Trophoblast cell (in vitro differentiated cells and primary cell): ENCODE data around the gene GRB2.

Experiments
- DNase-seq, 2 donors: peaks; one replicate each; pipeline ENCODE4 v3.0.0-alpha.2; 2016
- H2AFZ ChIP-seq: 2 replicates; pipeline ENCODE4 v1.6.1; 2013; ENCODE audit warnings: low read length, moderate library complexity, mild to moderate bottlenecking; ENCODE audit not compliant: insufficient read depth, poor library complexity
- H2AK5ac ChIP-seq: 2 replicates; pipeline ENCODE4 v1.6.1; 2013; ENCODE audit warnings: mild to moderate bottlenecking, low read length
- H2BK120ac ChIP-seq: 2 replicates; pipeline ENCODE4 v1.6.1; 2013; ENCODE audit warnings: low read length, mild to moderate bottlenecking, moderate library complexity; ENCODE audit not compliant: insufficient read depth, poor library complexity
- H2BK12ac ChIP-seq: 2 replicates; pipeline ENCODE4 v1.6.1; 2013; ENCODE audit warnings: mild to moderate bottlenecking, low read length, moderate library complexity
- H2BK5ac ChIP-seq: 2 replicates; pipeline ENCODE4 v1.6.1; 2013; ENCODE audit warnings: low read length, low read depth, moderate library complexity, mild to moderate bottlenecking; ENCODE audit not compliant: poor library complexity
- H3K14ac ChIP-seq: 2 replicates; pipeline ENCODE4 v1.6.1; 2013; ENCODE audit warnings: mild to moderate bottlenecking, low read length
- H3K18ac ChIP-seq: 2 replicates; pipeline ENCODE4 v1.6.1; 2013; ENCODE audit warnings: mild to moderate bottlenecking, low read length
- H3K23ac ChIP-seq: 2 replicates; pipeline ENCODE4 v1.6.1; 2013; ENCODE audit warnings: low read length
- H3K27ac ChIP-seq: 2 replicates; pipeline ENCODE4 v1.5.1; 2013; ENCODE audit warnings: low read depth, mild to moderate bottlenecking, inconsistent platforms, low read length, moderate library complexity
- H3K27me3 ChIP-seq: 2 replicates; pipeline ENCODE4 v1.6.1; 2013; ENCODE audit warnings: inconsistent platforms, mild to moderate bottlenecking, low read length, moderate library complexity; ENCODE audit not compliant: insufficient read depth
- H3K36me3 ChIP-seq, 2 experiments: 1 replicate in 1 of 2; 2 replicates in 1 of 2; pipeline ENCODE4 v1.6.1; 2013; ENCODE audit warnings: low read length in 2 of 2, mild to moderate bottlenecking in 2 of 2, moderate library complexity in 1 of 2; ENCODE audit not compliant: insufficient read depth in 2 of 2, control insufficient read depth in 1 of 2
- H3K4ac ChIP-seq: 2 replicates; pipeline ENCODE4 v1.6.1; 2013; ENCODE audit warnings: low read depth, mild to moderate bottlenecking, low read length, moderate library complexity
- H3K4me1 ChIP-seq, 2 experiments: 1 replicate in 1 of 2; 2 replicates in 1 of 2; pipeline ENCODE4 v1.6.1; 2013; ENCODE audit warnings: low read length in 2 of 2, mild to moderate bottlenecking in 2 of 2, moderate library complexity in 1 of 2; ENCODE audit not compliant: insufficient read depth in 2 of 2, control insufficient read depth in 1 of 2
- H3K4me2 ChIP-seq: 2 replicates; pipeline ENCODE4 v1.6.1; 2013; ENCODE audit warnings: inconsistent platforms, mild to moderate bottlenecking, low read length, moderate library complexity
- H3K4me3 ChIP-seq: 2 replicates; pipeline ENCODE4 v1.5.1; 2013; ENCODE audit warnings: mild to moderate bottlenecking, low read depth, low read length, inconsistent platforms
- H3K79me1 ChIP-seq: one replicate; pipeline ENCODE4 v1.6.1; 2013; ENCODE audit warnings: low read length
- H3K79me2 ChIP-seq: 2 replicates; pipeline ENCODE4 v1.6.1; 2013; ENCODE audit warnings: low read length, mild to moderate bottlenecking; ENCODE audit not compliant: control insufficient read depth, insufficient read depth, poor library complexity
- H3K9ac ChIP-seq: 2 replicates; pipeline ENCODE4 v1.6.1; 2013; ENCODE audit warnings: mild to moderate bottlenecking, low read length
- H3K9me3 ChIP-seq: 2 replicates; pipeline ENCODE4 v1.6.1; 2013; ENCODE audit warnings: low read depth, mild to moderate bottlenecking, control low read depth, inconsistent platforms, low read length; ENCODE audit not compliant: insufficient read depth
- H4K12ac ChIP-seq: 2 replicates; pipeline ENCODE4 v1.6.1; 2013; ENCODE audit warnings: low read depth, mild to moderate bottlenecking, low read length, moderate library complexity
- H4K8ac ChIP-seq: 2 replicates; pipeline ENCODE4 v1.6.1; 2013; ENCODE audit warnings: low read depth, mild to moderate bottlenecking, low read length, moderate library complexity
- H4K91ac ChIP-seq: one replicate; pipeline ENCODE4 v1.6.1; 2013; ENCODE audit warnings: low read depth, mild to moderate bottlenecking, low read length, moderate library complexity
- WGBS: extraction: QIAGEN DNeasy Blood & Tissue Kit; methylation state at CpG from one replicate; pipeline ENCODE4 v1.1.7; 2013; ENCODE audit warnings: missing lambda C conversion rate; ENCODE audit not compliant: insufficient read length, insufficient coverage; ENCODE audit errors: extremely low coverage; 5-methylcytosine and 5-hydroxymethylcytosine counted together

The GRB2 gene

GRCh38 chr17:75327757-75328156, 77.7 kb downstream of the GRB2 start:
- Histone ChIP-seq H3K9me3 (no peaks in the 10 kb centered on the region), H3K79me2 (peaks cover 2% of the 10 kb centered on the region), H3K36me3 (peaks cover 6 to 9% of the 10 kb centered on the region in 2 experiments), H2BK5ac (no peak overlapping the region), H3K18ac (no peak overlapping the region), H3K4me2 (no peak overlapping the region), H2BK120ac (no peak overlapping the region), H2AK5ac (no peak overlapping the region), H3K27ac (no peak overlapping the region), H4K91ac (no peak overlapping the region), H2AFZ (no peak overlapping the region), H4K8ac (no peak overlapping the region), H4K12ac (no peak overlapping the region), H3K79me1 (peaks cover 3% of the 10 kb centered on the region), H3K9ac (no peak overlapping the region), H3K4me1 (peaks cover 6 to 10% of the 10 kb centered on the region in 2 experiments), H3K27me3 (no peaks in the 10 kb centered on the region), H3K14ac (no peak overlapping the region), H2BK12ac (no peak overlapping the region), H3K23ac (no peak overlapping the region), H3K4me3 (no peak overlapping the region), H3K4ac (no peak overlapping the region)
- WGBS: no CpG with 5 or more reads among the region's 2 CpGs
- no peak for DNase-seq

- peak; percentile 85 to 89 for DNase-seq
- peak overlapping the region; percentile 44 for H2BK5ac ChIP-seq
- no peak overlapping the region for H3K4me3 ChIP-seq
- H4K91ac ChIP-seq: peak overlapping the region; percentile 13
- H4K8ac ChIP-seq: no peak overlapping the region
- peaks cover 3% of the 10 kb centered on the region for H3K79me1 ChIP-seq
- H3K27ac ChIP-seq: peak overlapping the region; percentile 72
- H2BK12ac ChIP-seq: no peak overlapping the region
- H3K36me3 ChIP-seq: peaks cover 11 to 16% of the 10 kb centered on the region in 2 experiments
- H3K9ac ChIP-seq: no peak overlapping the region
- H3K14ac ChIP-seq: no peak overlapping the region
- H3K4me1 ChIP-seq: peaks cover 6 to 10% of the 10 kb centered on the region in 2 experiments
- no peak overlapping the region for H2AFZ ChIP-seq
- no peak overlapping the region for H3K18ac ChIP-seq
- H3K27me3 ChIP-seq: no peaks in the 10 kb centered on the region
- peaks cover 2% of the 10 kb centered on the region for H3K79me2 ChIP-seq
- no peak overlapping the region for H3K23ac ChIP-seq
- no peak overlapping the region for H2BK120ac ChIP-seq
- no peak overlapping the region for H2AK5ac ChIP-seq
- no peak overlapping the region for H4K12ac ChIP-seq
- H3K9me3 ChIP-seq: no peaks in the 10 kb centered on the region
- peak overlapping the region; percentile 7 for H3K4me2 ChIP-seq
- no CpG with 5 or more reads among the region's 5 CpGs for WGBS
- no peak overlapping the region for H3K4ac ChIP-seq
Measured at GRCh38 chr17:75326226-75326848, 79.1 kb downstream of the GRB2 start.

GRCh38 chr17:75325827-75326225, 79.7 kb downstream of the GRB2 start:
- WGBS: no CpG with 5 or more reads among the region's 7 CpGs
- DNase-seq: peak; percentile 40 to 52

GRCh38 chr17:75325348-75325747, 80.1 kb downstream of the GRB2 start:
- H2BK12ac ChIP-seq: no peak overlapping the region
- H3K79me2 ChIP-seq: no peaks in the 10 kb centered on the region
- no peak overlapping the region for H3K14ac ChIP-seq
- no peak overlapping the region for H2BK5ac ChIP-seq
- H3K27ac ChIP-seq: no peak overlapping the region
- H2AFZ ChIP-seq: no peak overlapping the region
- no peak for DNase-seq
- no peak overlapping the region for H4K91ac ChIP-seq
- H3K79me1 ChIP-seq: peaks cover 3% of the 10 kb centered on the region
- no peaks in the 10 kb centered on the region for H3K9me3 ChIP-seq
- H4K8ac ChIP-seq: no peak overlapping the region
- H3K23ac ChIP-seq: no peak overlapping the region
- no peaks in the 10 kb centered on the region for H3K27me3 ChIP-seq
- H4K12ac ChIP-seq: no peak overlapping the region
- no peak overlapping the region for H3K9ac ChIP-seq
- H2BK120ac ChIP-seq: no peak overlapping the region
- no peak overlapping the region for H2AK5ac ChIP-seq
- peaks cover 15 to 18% of the 10 kb centered on the region in 2 experiments for H3K36me3 ChIP-seq
- no CpG with 5 or more reads among the region's 6 CpGs for WGBS
- H3K4me3 ChIP-seq: no peak overlapping the region
- H3K4me1 ChIP-seq: peaks cover 6 to 13% of the 10 kb centered on the region in 2 experiments
- H3K18ac ChIP-seq: no peak overlapping the region
- H3K4ac ChIP-seq: no peak overlapping the region
- H3K4me2 ChIP-seq: no peak overlapping the region

More at GRCh38 chr17:75325827-75326225, 79.7 kb downstream of the GRB2 start:
- Histone ChIP-seq H3K9me3 (no peaks in the 10 kb centered on the region), H3K23ac (no peak overlapping the region), H2AFZ (no peak overlapping the region), H3K36me3 (peaks cover 12 to 16% of the 10 kb centered on the region in 2 experiments), H4K8ac (no peak overlapping the region), H3K14ac (no peak overlapping the region), H3K4me1 (peaks cover 6 to 10% of the 10 kb centered on the region in 2 experiments), H2BK5ac (peak overlapping the region; percentile 44), H3K9ac (no peak overlapping the region), H3K79me2 (no peaks in the 10 kb centered on the region), H3K79me1 (peaks cover 3% of the 10 kb centered on the region), H4K91ac (peak overlapping the region; percentile 13), H3K27ac (peak overlapping the region; percentile 58), H2BK120ac (no peak overlapping the region), H2BK12ac (no peak overlapping the region), H3K4me2 (peak overlapping the region; percentile 6), H4K12ac (no peak overlapping the region), H3K4me3 (no peak overlapping the region), H3K4ac (no peak overlapping the region), H3K27me3 (no peaks in the 10 kb centered on the region), H3K18ac (no peak overlapping the region), H2AK5ac (no peak overlapping the region)
